GM18907 (cell line): ENCODE measurements around the gene PCID2.

Source experiments
- ATAC-seq: cut with Tn5 transposase; IDR thresholded peaks from one replicate; pipeline ENCODE4 v1.9.1; 2021; ENCODE audit warnings: mild to moderate bottlenecking, moderate library complexity; ENCODE audit not compliant: unreplicated experiment

Gene PCID2

GRCh38 chr13:113150550-113151365 is 57.7 kb downstream of the PCID2 start:
- ATAC-seq: no peak

- no peak for ATAC-seq
Measured at GRCh38 chr13:113149711-113150549, 58.5 kb downstream of the PCID2 start.

- ATAC-seq: no peak
Measured at GRCh38 chr13:113148940-113149503, 59.4 kb downstream of the PCID2 start.

GRCh38 chr13:113148407-113148806 is 60.1 kb downstream of the PCID2 start:
- ATAC-seq: no peak

GRCh38 chr13:113147206-113147605 is 61.3 kb downstream of the PCID2 start:
- no peak for ATAC-seq

- no peak for ATAC-seq
Measured at GRCh38 chr13:113146750-113147149, 61.7 kb downstream of the PCID2 start.

- ATAC-seq: no peak
Measured at GRCh38 chr13:113145911-113146598, 62.4 kb downstream of the PCID2 start.

GRCh38 chr13:113145496-113145895 is 63.0 kb downstream of the PCID2 start:
- no peak for ATAC-seq

GRCh38 chr13:113144255-113144629 is 64.2 kb downstream of the PCID2 start:
- ATAC-seq: no peak

GRCh38 chr13:113143466-113144254 is 64.8 kb downstream of the PCID2 start:
- no peak for ATAC-seq

GRCh38 chr13:113142876-113143275 is 65.6 kb downstream of the PCID2 start:
- no peak for ATAC-seq

GRCh38 chr13:113141601-113141970 is 66.9 kb downstream of the PCID2 start:
- ATAC-seq: no peak

- ATAC-seq: no peak
Measured at GRCh38 chr13:113140677-113141600, 67.5 kb downstream of the PCID2 start.

GRCh38 chr13:113139577-113139976 is 68.9 kb downstream of the PCID2 start:
- ATAC-seq: no peak

GRCh38 chr13:113138792-113139551 is 69.5 kb downstream of the PCID2 start:
- no peak for ATAC-seq

- ATAC-seq: no peak
Measured at GRCh38 chr13:113137691-113138298, 70.7 kb downstream of the PCID2 start.

- ATAC-seq: no peak
Measured at GRCh38 chr13:113135281-113135760, 73.1 kb downstream of the PCID2 start.
